IMR-90 (cell line): ENCODE results near the gene ABHD1. TPM values are rescaled to one million over a fixed set of nuclear protein-coding genes. Genes with fewer than 3 reads are reported as not detected.

Experiments used
- ATAC-seq: fragments of 200-7000 bp; cut with Tn5 transposase; 2 replicates; pipeline ENCODE4 v1.9.1; 2020; ENCODE audit warnings: low read depth, mild to moderate bottlenecking, moderate library complexity
- BruUV-seq: library from RNA; stranded (reverse); fragments of 400-500 nt; replicated peaks from 2 replicates; lab custom pipeline; 2021; lab: Mats Ljungman, UMichigan
- CTCF ChIA-PET: fragments of 300-600 bp; formaldehyde crosslinking; extraction: SDS; loops from one replicate; lab custom pipeline; 2021; ENCODE audit warnings: antibody characterized with exemption; lab: Yijun Ruan, JAX
- POLR2A ChIA-PET: fragments of 300-600 bp; sonication (Branson Sonifier 250); formaldehyde crosslinking; loops from one replicate; lab custom pipeline; 2022; ENCODE audit warnings: antibody characterized with exemption; ENCODE audit not compliant: unreplicated experiment; lab: Charles Lee
- DNase-seq: peaks from one replicate; pipeline ENCODE4 v3.0.0; 2013
- H2AFZ ChIP-seq: replicated peaks from 2 replicates; pipeline ENCODE3; 2013; ENCODE audit warnings: low read length, mild to moderate bottlenecking; ENCODE audit not compliant: poor library complexity
- H2AK5ac ChIP-seq: 2 replicates; pipeline ENCODE4 v1.6.1; 2013; ENCODE audit warnings: low read depth, low read length, inconsistent platforms
- H2AK9ac ChIP-seq: replicated peaks from 2 replicates; pipeline ENCODE3; 2013; ENCODE audit warnings: mild to moderate bottlenecking, low read depth, low read length, moderate library complexity; ENCODE audit not compliant: poor library complexity
- H2BK120ac ChIP-seq: 2 replicates; pipeline ENCODE4 v1.6.1; 2013; ENCODE audit warnings: low read depth, low read length, inconsistent platforms
- H2BK15ac ChIP-seq: 3 replicates; pipeline ENCODE4 v1.6.1; 2013; ENCODE audit warnings: low read depth, low read length, inconsistent platforms
- H2BK20ac ChIP-seq: 2 replicates; pipeline ENCODE4 v1.6.1; 2013; ENCODE audit warnings: low read depth, mild to moderate bottlenecking, inconsistent platforms, low read length, moderate library complexity
- H2BK5ac ChIP-seq: 2 replicates; pipeline ENCODE4 v1.6.1; 2013; ENCODE audit warnings: mild to moderate bottlenecking, low read depth, low read length, inconsistent platforms; ENCODE audit not compliant: poor library complexity, severe bottlenecking
- H3K14ac ChIP-seq: replicated peaks from 2 replicates; pipeline ENCODE4 v1.6.1; 2013; ENCODE audit warnings: low read depth, low read length, inconsistent platforms
- H3K18ac ChIP-seq: 2 replicates; pipeline ENCODE4 v1.6.1; 2013; ENCODE audit warnings: low read depth, low read length, control low read depth
- H3K23ac ChIP-seq: 2 replicates; pipeline ENCODE4 v1.6.1; 2013; ENCODE audit warnings: low read depth, low read length, inconsistent platforms
- H3K27ac ChIP-seq: 2 replicates; pipeline ENCODE4 v1.5.1; 2013; ENCODE audit warnings: mild to moderate bottlenecking, control low read depth, low read length; ENCODE audit not compliant: insufficient read depth
- H3K27me3 ChIP-seq: 2 replicates; pipeline ENCODE4 v1.6.1; 2013; ENCODE audit warnings: low read length; ENCODE audit not compliant: control insufficient read depth, insufficient read depth
- H3K36me3 ChIP-seq: 2 replicates; pipeline ENCODE4 v1.6.1; 2013; ENCODE audit warnings: low read length, mixed read lengths; ENCODE audit not compliant: control insufficient read depth, insufficient read depth
- H3K4ac ChIP-seq: 2 replicates; pipeline ENCODE4 v1.6.1; 2013; ENCODE audit warnings: low read depth, low read length, inconsistent platforms
- H3K4me1 ChIP-seq: 2 replicates; pipeline ENCODE4 v1.6.1; 2013; ENCODE audit warnings: low read length, mixed read lengths; ENCODE audit not compliant: control insufficient read depth, insufficient read depth
- H3K4me2 ChIP-seq: 2 replicates; pipeline ENCODE4 v1.6.1; 2013; ENCODE audit warnings: low read depth, mild to moderate bottlenecking, control low read depth, low read length, moderate library complexity
- H3K4me3 ChIP-seq: 2 replicates; pipeline ENCODE4 v1.5.1; 2013; ENCODE audit warnings: low read depth, mild to moderate bottlenecking, control low read depth, low read length, moderate library complexity; ENCODE audit not compliant: insufficient read depth
- H3K56ac ChIP-seq: 2 replicates; pipeline ENCODE4 v1.6.1; 2013; ENCODE audit warnings: low read length, inconsistent platforms; ENCODE audit not compliant: insufficient read depth; ENCODE audit errors: extremely low read depth
- H3K79me1 ChIP-seq, 2 experiments: 2 replicates each; pipeline ENCODE4 v1.6.1; 2013; ENCODE audit warnings: low read length in 2 of 2, inconsistent platforms in 1 of 2, low read depth in 1 of 2
- H3K9ac ChIP-seq: 2 replicates; pipeline ENCODE4 v1.6.1; 2013; ENCODE audit warnings: low read depth, low read length, control low read depth
- H3K9me1 ChIP-seq: 2 replicates; pipeline ENCODE4 v1.6.1; 2013; ENCODE audit warnings: low read length, inconsistent platforms; ENCODE audit not compliant: insufficient read depth
- H3K9me3 ChIP-seq: 2 replicates; pipeline ENCODE4 v1.6.1; 2013; ENCODE audit warnings: low read length; ENCODE audit not compliant: control insufficient read depth, insufficient read depth
- H4K20me1 ChIP-seq: 2 replicates; pipeline ENCODE4 v1.6.1; 2013; ENCODE audit warnings: low read length, inconsistent platforms; ENCODE audit not compliant: insufficient read depth
- H4K5ac ChIP-seq: 2 replicates; pipeline ENCODE4 v1.6.1; 2013; ENCODE audit warnings: mild to moderate bottlenecking, low read depth, low read length, control low read depth
- H4K8ac ChIP-seq, 2 experiments: 2 replicates each; pipeline ENCODE4 v1.6.1; 2013; ENCODE audit warnings: low read depth in 2 of 2, low read length in 2 of 2, control low read depth in 1 of 2, inconsistent platforms in 1 of 2
- H4K91ac ChIP-seq: 2 replicates; pipeline ENCODE4 v1.6.1; 2013; ENCODE audit warnings: low read depth, low read length, inconsistent platforms; ENCODE audit not compliant: insufficient read depth
- BHLHE40 ChIP-seq: fragments of 150-350 bp; IDR thresholded peaks from 2 replicates; pipeline ENCODE4 v1.6.1; 2016; ENCODE audit warnings: mild to moderate bottlenecking, low read depth, low read length
- CEBPB ChIP-seq: IDR thresholded peaks from 2 replicates; pipeline ENCODE4 v1.6.1; 2012; ENCODE audit warnings: low read depth, low read length, improper control_type of control experiment
- CHD1 ChIP-seq: IDR thresholded peaks from 2 replicates; pipeline ENCODE4 v1.6.1; 2012; ENCODE audit warnings: low read depth, low read length, improper control_type of control experiment
- FOS ChIP-seq: fragments of 150-350 bp; IDR thresholded peaks from 2 replicates; pipeline ENCODE4 v1.6.1; 2016; ENCODE audit warnings: low read depth, low read length
- MAFK ChIP-seq: IDR thresholded peaks from 2 replicates; pipeline ENCODE4 v1.6.1; 2012; ENCODE audit warnings: low read depth, low read length, improper control_type of control experiment
- MAZ ChIP-seq: IDR thresholded peaks from 2 replicates; pipeline ENCODE4 v1.6.1; 2012; ENCODE audit warnings: low read depth, mild to moderate bottlenecking, low read length, improper control_type of control experiment, moderate library complexity, borderline replicate concordance
- MXI1 ChIP-seq: IDR thresholded peaks from 2 replicates; pipeline ENCODE4 v1.6.1; 2012; ENCODE audit warnings: low read depth, mild to moderate bottlenecking, low read length, moderate library complexity, borderline replicate concordance
- NFE2L2 ChIP-seq: fragments of 150-350 bp; IDR thresholded peaks from 2 replicates; pipeline ENCODE4 v1.6.1; 2016; ENCODE audit warnings: low read depth, mild to moderate bottlenecking, low read length
- POLR2A ChIP-seq: IDR thresholded peaks from 2 replicates; pipeline ENCODE4 v1.6.1; 2012; ENCODE audit warnings: mild to moderate bottlenecking, low read depth, low read length
- RAD21 ChIP-seq: IDR thresholded peaks from 2 replicates; pipeline ENCODE4 v1.6.1; 2012; ENCODE audit warnings: low read length, improper control_type of control experiment
- RCOR1 ChIP-seq: IDR thresholded peaks from 2 replicates; pipeline ENCODE4 v1.6.1; 2012; ENCODE audit warnings: mild to moderate bottlenecking, low read length, improper control_type of control experiment; ENCODE audit not compliant: insufficient replicate concordance
- WGBS, 2 experiments: methylation state at CpG; one replicate each; pipeline versions ENCODE4 v1.1.5 to v1.1.7; 2013; ENCODE audit warnings: missing lambda C conversion rate in 2 of 2; ENCODE audit not compliant: insufficient read length in 1 of 2; ENCODE audit errors: extremely low coverage in 2 of 2; 5-methylcytosine and 5-hydroxymethylcytosine counted together
- dilution Hi-C: fragments of 300-500 bp; cut with HindIII; formaldehyde crosslinking; loops from one replicate; pipeline ENCODE4 v1.14.3; 2018; ENCODE audit warnings: low sequenced_read_pairs; ENCODE audit not compliant: unreplicated experiment
- in situ Hi-C: fragments of 300-500 bp; cut with MboI; formaldehyde crosslinking; loops from 3 replicates; pipeline ENCODE4 v1.14.3; 2019; ENCODE audit warnings: low sequenced_read_pairs, inconsistent platforms, mixed read lengths
- intact Hi-C: fragments of 100-400 bp; cut with micrococcal nuclease; formaldehyde crosslinking; loops from 2 replicates; pipeline ENCODE4 v1.10.0; 2022
- polyA plus RNA-seq, 3 experiments: library from polyadenylated mRNA; depleted of rRNA; stranded (reverse); fragments of >200 nt; gene quantifications; 2 replicates each; pipeline ENCODE4 v1.2.3, GENCODE V29; 2012; ENCODE audit warnings: low replicate concordance in 1 of 3
- total RNA-seq: library from RNA; depleted of rRNA; stranded (reverse); fragments of >200 nt; gene quantifications from 2 replicates; pipeline ENCODE4 v1.2.3, GENCODE V29; 2012
- TF ChIP-seq, protein P1 (sequence below): fragments of 150-350 bp; IDR thresholded peaks from 2 replicates; pipeline ENCODE4 v1.6.1; 2016; ENCODE audit warnings: low read depth, mild to moderate bottlenecking, low read length, moderate library complexity, borderline replicate concordance
- TF ChIP-seq, protein P2 (sequence below): conservative IDR thresholded peaks from 2 replicates; pipeline ENCODE4 v1.5.1; 2012; ENCODE audit warnings: mild to moderate bottlenecking, low read depth, low read length, improper control_type of control experiment

ABHD1 gene
- total and polyA plus RNA-seq, 2 of the 4 experiments (the other 2 are of a cell fraction), result 0.24 TPM; not detected in 1

DNA sequence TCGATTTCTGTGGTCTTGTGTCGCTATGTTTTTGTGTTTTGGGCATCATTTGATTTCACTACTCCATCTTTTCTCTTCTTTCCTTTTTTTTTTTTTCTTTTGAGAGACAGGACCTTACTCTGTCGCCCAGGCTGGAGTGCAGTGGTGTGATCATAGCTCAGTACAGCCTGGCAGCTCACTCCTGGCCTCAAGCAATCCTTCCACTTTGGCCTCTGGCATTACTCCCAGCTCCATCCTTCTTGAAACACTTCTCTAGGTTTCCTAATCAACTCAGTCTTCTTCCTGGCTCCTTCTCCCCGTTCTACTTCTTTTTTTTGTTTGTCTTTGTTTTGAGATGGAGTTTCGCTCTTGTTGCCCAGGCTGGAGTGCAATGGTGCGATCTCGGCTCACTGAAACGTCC lies 51.7 kb downstream of the ABHD1 start:
- Histone ChIP-seq H3K79me1 (no peaks in the 10 kb centered on the region), H2BK20ac (no peak overlapping the region), H3K27me3 (peaks cover 52% of the 10 kb centered on the region), H3K27ac (no peak overlapping the region), H2AK5ac (no peak overlapping the region), H3K4me1 (no peaks in the 10 kb centered on the region), H3K14ac (no peak overlapping the region), H2BK5ac (no peak overlapping the region), H3K36me3 (no peaks in the 10 kb centered on the region), H2AFZ (no peak overlapping the region), H3K9me1 (no peaks in the 10 kb centered on the region), H2BK15ac (no peak overlapping the region), H3K4ac (no peak overlapping the region), H3K9me3 (no peaks in the 10 kb centered on the region), H3K4me3 (no peak overlapping the region), H4K8ac (no peak overlapping the region), H3K4me2 (no peak overlapping the region), H3K56ac (no peak overlapping the region), H2BK120ac (no peak overlapping the region), H4K5ac (no peak overlapping the region), H2AK9ac (no peak overlapping the region), H4K91ac (no peak overlapping the region), H3K9ac (no peak overlapping the region), H3K23ac (no peak overlapping the region), H4K20me1 (no peaks in the 10 kb centered on the region), H3K18ac (no peak overlapping the region)
- BruUV-seq, result no TSS peak
- ChIA-PET CTCF (interaction anchor here (0.7 kb wide), 1 partner anchor 19 kb away, joined by 3 read pairs; no protein-coding TSS in a partner anchor), POLR2A (no interaction called here)
- TF ChIP-seq, protein P1, sequence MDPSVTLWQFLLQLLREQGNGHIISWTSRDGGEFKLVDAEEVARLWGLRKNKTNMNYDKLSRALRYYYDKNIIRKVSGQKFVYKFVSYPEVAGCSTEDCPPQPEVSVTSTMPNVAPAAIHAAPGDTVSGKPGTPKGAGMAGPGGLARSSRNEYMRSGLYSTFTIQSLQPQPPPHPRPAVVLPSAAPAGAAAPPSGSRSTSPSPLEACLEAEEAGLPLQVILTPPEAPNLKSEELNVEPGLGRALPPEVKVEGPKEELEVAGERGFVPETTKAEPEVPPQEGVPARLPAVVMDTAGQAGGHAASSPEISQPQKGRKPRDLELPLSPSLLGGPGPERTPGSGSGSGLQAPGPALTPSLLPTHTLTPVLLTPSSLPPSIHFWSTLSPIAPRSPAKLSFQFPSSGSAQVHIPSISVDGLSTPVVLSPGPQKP, result no peak
- TF ChIP-seq NFE2L2 (no peak), CEBPB (no peak), MAZ (no peak), FOS (no peak), MXI1 (no peak), MAFK (no peak), POLR2A (no peak), BHLHE40 (no peak), RCOR1 (no peak), CHD1 (no peak), RAD21 (no peak)
- TF ChIP-seq, protein P2, sequence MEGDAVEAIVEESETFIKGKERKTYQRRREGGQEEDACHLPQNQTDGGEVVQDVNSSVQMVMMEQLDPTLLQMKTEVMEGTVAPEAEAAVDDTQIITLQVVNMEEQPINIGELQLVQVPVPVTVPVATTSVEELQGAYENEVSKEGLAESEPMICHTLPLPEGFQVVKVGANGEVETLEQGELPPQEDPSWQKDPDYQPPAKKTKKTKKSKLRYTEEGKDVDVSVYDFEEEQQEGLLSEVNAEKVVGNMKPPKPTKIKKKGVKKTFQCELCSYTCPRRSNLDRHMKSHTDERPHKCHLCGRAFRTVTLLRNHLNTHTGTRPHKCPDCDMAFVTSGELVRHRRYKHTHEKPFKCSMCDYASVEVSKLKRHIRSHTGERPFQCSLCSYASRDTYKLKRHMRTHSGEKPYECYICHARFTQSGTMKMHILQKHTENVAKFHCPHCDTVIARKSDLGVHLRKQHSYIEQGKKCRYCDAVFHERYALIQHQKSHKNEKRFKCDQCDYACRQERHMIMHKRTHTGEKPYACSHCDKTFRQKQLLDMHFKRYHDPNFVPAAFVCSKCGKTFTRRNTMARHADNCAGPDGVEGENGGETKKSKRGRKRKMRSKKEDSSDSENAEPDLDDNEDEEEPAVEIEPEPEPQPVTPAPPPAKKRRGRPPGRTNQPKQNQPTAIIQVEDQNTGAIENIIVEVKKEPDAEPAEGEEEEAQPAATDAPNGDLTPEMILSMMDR, result no peak
- DNase-seq (no peak), ATAC-seq (peak; percentile 27; the same call in 1 of the 2 replicates)
- in situ Hi-C loops (no loop called here), dilution Hi-C loops (no loop called here), intact Hi-C loops (no loop called here)
- WGBS, 2 experiments, result no CpG with 5 or more reads among the region's 8 CpGs
